SU-DHL-6 (cell line): ENCODE results near the gene CATSPER3.

Experiments used
- H2AFZ ChIP-seq: fragments of 200-600 bp; sonication (generic); 2 replicates; pipeline ENCODE4 v1.6.1; 2014; ENCODE audit warnings: low read depth, mild to moderate bottlenecking, moderate library complexity, mixed read lengths, antibody characterized with exemption, low read length; ENCODE audit not compliant: severe bottlenecking
- H3F3A ChIP-seq: fragments of 200-600 bp; shearing (Covaris generic); 2 replicates; pipeline ENCODE4 v1.6.0; 2016; ENCODE audit warnings: antibody characterized with exemption, mild to moderate bottlenecking; ENCODE audit not compliant: insufficient read depth
- H3K27ac ChIP-seq: fragments of 200-600 bp; sonication (generic); 2 replicates; pipeline ENCODE4 v1.5.1; 2016; ENCODE audit warnings: low read depth, mild to moderate bottlenecking, low read length, moderate library complexity, mixed read lengths
- H3K27me3 ChIP-seq: fragments of 200-600 bp; sonication (generic), shearing (Covaris generic); 2 replicates; pipeline ENCODE4 v1.6.0; 2014; ENCODE audit warnings: mild to moderate bottlenecking, low read length
- H3K36me3 ChIP-seq: fragments of 200-600 bp; sonication (generic); 2 replicates; pipeline ENCODE4 v1.6.1; 2014; ENCODE audit warnings: mild to moderate bottlenecking, low read length, mixed read lengths
- H3K4me2 ChIP-seq: fragments of 300-600, 200-600 bp; shearing (Covaris generic), sonication (generic); 2 replicates; pipeline ENCODE4 v1.6.0; 2014; ENCODE audit warnings: low read length, low read depth, mild to moderate bottlenecking; ENCODE audit not compliant: poor library complexity, severe bottlenecking
- H3K4me3 ChIP-seq: fragments of 200-600 bp; sonication (generic); 2 replicates; pipeline ENCODE4 v1.5.1; 2014; ENCODE audit warnings: antibody characterized with exemption, low read length, mild to moderate bottlenecking, mixed read lengths; ENCODE audit not compliant: insufficient read depth, poor library complexity, severe bottlenecking
- H3K79me2 ChIP-seq: fragments of 200-600 bp; sonication (generic); 2 replicates; pipeline ENCODE4 v1.6.1; 2014; ENCODE audit warnings: mild to moderate bottlenecking, low read length, moderate library complexity; ENCODE audit not compliant: insufficient read depth
- H3K9ac ChIP-seq: fragments of 200-600 bp; sonication (generic); 2 replicates; pipeline ENCODE4 v1.7.0; 2014; ENCODE audit warnings: mild to moderate bottlenecking, low read length
- H3K9me2 ChIP-seq: fragments of 200-600 bp; sonication (generic); replicated peaks from 2 replicates; pipeline ENCODE4 v1.6.1; 2014; ENCODE audit warnings: low read length; ENCODE audit not compliant: insufficient read depth
- H3K9me3 ChIP-seq: fragments of 200-600 bp; sonication (generic); 2 replicates; pipeline ENCODE4 v1.6.1; 2014; ENCODE audit warnings: low read length, mixed read lengths; ENCODE audit not compliant: insufficient read depth
- H4K20me1 ChIP-seq: fragments of 200-600 bp; sonication (generic); 2 replicates; pipeline ENCODE4 v1.6.1; 2014; ENCODE audit warnings: low read depth, mild to moderate bottlenecking, antibody characterized with exemption, low read length, moderate library complexity, mixed read lengths
- CTCF ChIP-seq: fragments of 200-600 bp; sonication (generic); IDR thresholded peaks from one replicate; pipeline ENCODE4 v1.5.1; 2017; ENCODE audit warnings: antibody characterized with exemption, mild to moderate bottlenecking, low read length, moderate library complexity; ENCODE audit not compliant: insufficient read depth, poor library complexity, severe bottlenecking
- EZH2phosphoT487 ChIP-seq: fragments of 200-600 bp; sonication (generic), shearing (Covaris generic); conservative IDR thresholded peaks from 2 replicates; pipeline ENCODE4 v1.6.1; 2018; ENCODE audit warnings: mild to moderate bottlenecking, antibody characterized with exemption, low read length, moderate library complexity, mixed read lengths

Gene CATSPER3

GRCh38 chr5:135008556-135008955 is 40.8 kb downstream of the CATSPER3 start:
- Histone ChIP-seq H3K79me2 (no peaks in the 10 kb centered on the region), H2AFZ (no peak overlapping the region), H3K9me3 (no peaks in the 10 kb centered on the region), H3K9me2 (no peaks in the 10 kb centered on the region), H3K27me3 (no peaks in the 10 kb centered on the region), H3K36me3 (no peaks in the 10 kb centered on the region), H3K27ac (no peak overlapping the region), H3K4me3 (no peak overlapping the region), H3F3A (no peaks in the 10 kb centered on the region), H4K20me1 (no peaks in the 10 kb centered on the region), H3K4me2 (no peak overlapping the region), H3K9ac (no peak overlapping the region)
- TF ChIP-seq EZH2phosphoT487: no peak
- TF ChIP-seq CTCF: no peak

- Histone ChIP-seq H4K20me1 (no peaks in the 10 kb centered on the region), H3K4me3 (no peak overlapping the region), H3K36me3 (no peaks in the 10 kb centered on the region), H2AFZ (no peak overlapping the region), H3F3A (no peaks in the 10 kb centered on the region), H3K9ac (no peak overlapping the region), H3K9me2 (no peaks in the 10 kb centered on the region), H3K27me3 (no peaks in the 10 kb centered on the region), H3K79me2 (no peaks in the 10 kb centered on the region), H3K4me2 (no peak overlapping the region), H3K9me3 (no peaks in the 10 kb centered on the region), H3K27ac (no peak overlapping the region)
- no peak for TF ChIP-seq EZH2phosphoT487
- TF ChIP-seq CTCF: no peak
Observed at GRCh38 chr5:135008981-135009735, 41.5 kb downstream of the CATSPER3 start.

- no peaks in the 10 kb centered on the region for H3K27me3 ChIP-seq
- H3K36me3 ChIP-seq: no peaks in the 10 kb centered on the region
- H3K27ac ChIP-seq: no peak overlapping the region
- H3K9me3 ChIP-seq: no peaks in the 10 kb centered on the region
- H2AFZ ChIP-seq: no peak overlapping the region
- H3K9me2 ChIP-seq: no peaks in the 10 kb centered on the region
- no peaks in the 10 kb centered on the region for H3F3A ChIP-seq
- no peaks in the 10 kb centered on the region for H4K20me1 ChIP-seq
- no peak for TF ChIP-seq CTCF
- H3K4me3 ChIP-seq: no peak overlapping the region
- H3K4me2 ChIP-seq: no peak overlapping the region
- no peaks in the 10 kb centered on the region for H3K79me2 ChIP-seq
- no peak overlapping the region for H3K9ac ChIP-seq
Observed at GRCh38 chr5:135009736-135010501, 42.2 kb downstream of the CATSPER3 start.
